Left ventricle myocardium superior (tissue), 1 donor: ENCODE results near the gene SH2B2. TPM values are rescaled to one million over a fixed set of nuclear protein-coding genes. Genes with fewer than 3 reads are reported as not detected.
"Not testable (repeated sequence)": the region's sequence is repeated elsewhere in the genome, so short reads cannot be mapped to it uniquely, and the experiment has no call there.

Experiments used
- ATAC-seq: fragments of 200-7000 bp; cut with Tn5 transposase; one replicate; pipeline ENCODE4 v1.9.1; 2020; ENCODE audit warnings: mild to moderate bottlenecking, moderate library complexity
- DNase-seq: peaks from one replicate; pipeline ENCODE4 v3.0.0-alpha.2; 2020
- intact Hi-C: fragments of 100-400 bp; cut with micrococcal nuclease; formaldehyde crosslinking; loops from one replicate; pipeline ENCODE4 v1.11.0; 2022
- total RNA-seq: library from RNA; stranded (reverse); fragmentation: NEBNext Ultra II Directional; extraction: Animal tissue kit (Norgen Biotek cat#: 25700); gene quantifications from one replicate; pipeline ENCODE4 v1.2.1, GENCODE V29; 2021
- donor health status: DM: no; HTN: yes; CAD: no; lungs with severe emphysema.

SH2B2 gene
- total RNA-seq, 1 donor from 2014 or later, result 0.99 TPM

GRCh38 chr7:102321351-102322201 lies 34.9 kb downstream of the SH2B2 start:
- DNase-seq (peak; percentile 47), ATAC-seq (peak; percentile 55)
- intact Hi-C loops, result no loop called here

- intact Hi-C loops, result no loop called here
- DNase-seq, result no peak
- no peak for ATAC-seq
Measured at GRCh38 chr7:102322202-102322715, 35.6 kb downstream of the SH2B2 start.

- DNase-seq (no peak), ATAC-seq (no peak)
- intact Hi-C loops, result no loop called here
Measured at GRCh38 chr7:102323914-102324195, 37.2 kb downstream of the SH2B2 start.

GRCh38 chr7:102325106-102325505 lies 38.4 kb downstream of the SH2B2 start:
- ATAC-seq, DNase-seq, intact Hi-C loops: not testable (repeated sequence)

GRCh38 chr7:102326157-102326889 lies 39.7 kb downstream of the SH2B2 start:
- ATAC-seq (no peak), DNase-seq (no peak)
- intact Hi-C loops, result no loop called here

- ATAC-seq, intact Hi-C loops, DNase-seq: not testable (repeated sequence)
Measured at GRCh38 chr7:102327183-102327582, 40.5 kb downstream of the SH2B2 start.

- intact Hi-C loops, DNase-seq, ATAC-seq: not testable (repeated sequence)
Measured at GRCh38 chr7:102328863-102329262, 42.2 kb downstream of the SH2B2 start.

GRCh38 chr7:102329366-102329765 lies 42.7 kb downstream of the SH2B2 start:
- intact Hi-C loops, DNase-seq, ATAC-seq: not testable (repeated sequence)

GRCh38 chr7:102330666-102331460 lies 44.2 kb downstream of the SH2B2 start:
- ATAC-seq, intact Hi-C loops, DNase-seq: not testable (repeated sequence)

GRCh38 chr7:102335574-102335973 lies 48.9 kb downstream of the SH2B2 start:
- intact Hi-C loops, ATAC-seq, DNase-seq: not testable (repeated sequence)

- not testable (repeated sequence) for DNase-seq
Measured at GRCh38 chr7:102337002-102337401, 50.3 kb downstream of the SH2B2 start.

GRCh38 chr7:102337420-102337819 lies 50.8 kb downstream of the SH2B2 start:
- intact Hi-C loops, ATAC-seq, DNase-seq: not testable (repeated sequence)

More at GRCh38 chr7:102337002-102337401, 50.3 kb downstream of the SH2B2 start:
- ATAC-seq, intact Hi-C loops: not testable (repeated sequence)

GRCh38 chr7:102340599-102341368 lies 54.1 kb downstream of the SH2B2 start:
- intact Hi-C loops, DNase-seq, ATAC-seq: not testable (repeated sequence)

GRCh38 chr7:102346983-102347382 lies 60.3 kb downstream of the SH2B2 start:
- ATAC-seq, DNase-seq, intact Hi-C loops: not testable (repeated sequence)

- ATAC-seq, DNase-seq, intact Hi-C loops: not testable (repeated sequence)
Measured at GRCh38 chr7:102356344-102356743, 69.7 kb downstream of the SH2B2 start, which contains the start of gene SPDYE6. Gene SPDYE6 (minus strand): TSS chr7:102356444. CDS start chr7:102356023, 421 bp downstream.

- intact Hi-C loops, result not testable (repeated sequence)
- ATAC-seq (peak; percentile 100), DNase-seq (peak; percentile 97)
Measured at GRCh38 chr7:102363549-102364393, 77.1 kb downstream of the SH2B2 start.

- DNase-seq, intact Hi-C loops, ATAC-seq: not testable (repeated sequence)
Measured at GRCh38 chr7:102364394-102364886, 77.8 kb downstream of the SH2B2 start.
